Body of pancreas (tissue), 4 donors: ENCODE results near the gene CDKN1C.

Source experiments
- CTCF ChIP-seq, 7 experiments: fragments of 450-650 bp in 4 of 7; fragments of 200-600 bp in 3 of 7; sonication (generic) in 3 of 7; IDR thresholded peaks; one replicate each; pipeline ENCODE4 v1.5.1; 2016 to 2019; ENCODE audit warnings: antibody characterized with exemption in 7 of 7
- POLR2A ChIP-seq, 3 donors: fragments of 450-650 bp; IDR thresholded peaks; one replicate each; pipeline ENCODE4 v1.6.1; 2016; ENCODE audit warnings: antibody characterized with exemption in 3 of 3, mild to moderate bottlenecking in 2 of 3

GRCh38 chr11:2844116-2844842 lies 41.3 kb downstream of the CDKN1C start:
- TF ChIP-seq POLR2A (IDR thresholded peaks at IDR 0.05) (no peak), CTCF (IDR thresholded peaks at IDR 0.05) (no peak)
